Cardiac fibroblast (primary cell): ENCODE data around the gene RNF214.

ENCODE experiments used
- DNase-seq, 2 donors: peaks; one replicate each; pipeline versions ENCODE4 v3.0.0 to v3.0.0-alpha.2; 2010; ENCODE audit warnings: low read depth in 2 of 2
- H3K4me3 ChIP-seq, 2 donors: replicated peaks in 1 of 2; 1 replicate in 1 of 2; 2 replicates in 1 of 2; pipeline ENCODE4 v1.5.1; 2011; ENCODE audit warnings: low read depth in 2 of 2, low read length in 2 of 2, mild to moderate bottlenecking in 2 of 2, moderate library complexity in 1 of 2
- TF ChIP-seq, protein P1 (sequence below): IDR thresholded peaks from one replicate; pipeline ENCODE4 v1.5.1; 2011; ENCODE audit warnings: low read depth, mild to moderate bottlenecking, low read length, inconsistent platforms

Gene RNF214

DNA sequence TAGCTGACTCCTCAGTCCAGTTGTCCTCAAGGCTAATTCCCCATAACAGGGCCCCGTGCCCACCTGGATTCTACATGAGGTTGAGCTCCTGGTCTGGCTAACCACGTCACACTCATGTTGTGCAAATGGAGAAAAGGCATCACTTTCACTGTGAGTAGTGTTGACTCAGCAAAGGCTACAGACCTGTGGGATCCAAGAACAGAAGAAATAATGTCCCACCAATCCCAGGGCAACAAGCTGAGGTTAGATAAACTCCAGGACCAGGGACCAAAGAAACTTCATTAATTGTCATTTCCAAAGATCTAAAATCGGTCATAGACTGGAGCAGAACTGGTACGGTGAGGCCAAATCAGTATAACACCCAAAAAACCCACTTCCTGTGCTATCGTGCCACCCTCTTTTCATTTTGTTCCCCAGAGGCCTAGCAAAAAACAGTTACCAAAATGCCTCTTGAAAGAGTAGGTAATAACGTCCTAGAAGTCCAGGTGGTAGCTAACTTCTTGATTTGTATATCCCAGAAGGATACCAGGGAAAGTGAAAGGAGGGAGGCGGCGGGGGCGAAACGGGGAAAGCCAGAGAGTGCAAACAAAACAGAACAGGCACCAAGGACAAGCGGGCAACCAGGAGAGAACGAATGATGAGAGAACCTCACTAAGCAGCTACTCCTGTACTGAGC lies 2.0 kb upstream of the RNF214 start:
- H3K4me3 ChIP-seq = peak overlapping the region; percentile 94 to 96
- DNase-seq = peak in 1 of 2 donors; percentile 50
- TF ChIP-seq, protein P1, sequence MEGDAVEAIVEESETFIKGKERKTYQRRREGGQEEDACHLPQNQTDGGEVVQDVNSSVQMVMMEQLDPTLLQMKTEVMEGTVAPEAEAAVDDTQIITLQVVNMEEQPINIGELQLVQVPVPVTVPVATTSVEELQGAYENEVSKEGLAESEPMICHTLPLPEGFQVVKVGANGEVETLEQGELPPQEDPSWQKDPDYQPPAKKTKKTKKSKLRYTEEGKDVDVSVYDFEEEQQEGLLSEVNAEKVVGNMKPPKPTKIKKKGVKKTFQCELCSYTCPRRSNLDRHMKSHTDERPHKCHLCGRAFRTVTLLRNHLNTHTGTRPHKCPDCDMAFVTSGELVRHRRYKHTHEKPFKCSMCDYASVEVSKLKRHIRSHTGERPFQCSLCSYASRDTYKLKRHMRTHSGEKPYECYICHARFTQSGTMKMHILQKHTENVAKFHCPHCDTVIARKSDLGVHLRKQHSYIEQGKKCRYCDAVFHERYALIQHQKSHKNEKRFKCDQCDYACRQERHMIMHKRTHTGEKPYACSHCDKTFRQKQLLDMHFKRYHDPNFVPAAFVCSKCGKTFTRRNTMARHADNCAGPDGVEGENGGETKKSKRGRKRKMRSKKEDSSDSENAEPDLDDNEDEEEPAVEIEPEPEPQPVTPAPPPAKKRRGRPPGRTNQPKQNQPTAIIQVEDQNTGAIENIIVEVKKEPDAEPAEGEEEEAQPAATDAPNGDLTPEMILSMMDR = no peak

GRCh38 chr11:117230999-117231841 lies 1.3 kb upstream of the RNF214 start:
- DNase-seq = no peak
- TF ChIP-seq, protein P1 = no peak
- peak overlapping the region; percentile 94 to 96 for H3K4me3 ChIP-seq

GRCh38 chr11:117231842-117232091 lies 704 bp upstream of the RNF214 start, which contains the start of gene PCSK7:
TSS of gene PCSK7 (minus strand) at chr11:117232073. CDS start at chr11:117229844, 2,229 bp downstream.
- TF ChIP-seq, protein P1 = no peak
- no peak for DNase-seq
- H3K4me3 ChIP-seq = peak within 1 kb of the TSS; percentile 94 to 96

DNA sequence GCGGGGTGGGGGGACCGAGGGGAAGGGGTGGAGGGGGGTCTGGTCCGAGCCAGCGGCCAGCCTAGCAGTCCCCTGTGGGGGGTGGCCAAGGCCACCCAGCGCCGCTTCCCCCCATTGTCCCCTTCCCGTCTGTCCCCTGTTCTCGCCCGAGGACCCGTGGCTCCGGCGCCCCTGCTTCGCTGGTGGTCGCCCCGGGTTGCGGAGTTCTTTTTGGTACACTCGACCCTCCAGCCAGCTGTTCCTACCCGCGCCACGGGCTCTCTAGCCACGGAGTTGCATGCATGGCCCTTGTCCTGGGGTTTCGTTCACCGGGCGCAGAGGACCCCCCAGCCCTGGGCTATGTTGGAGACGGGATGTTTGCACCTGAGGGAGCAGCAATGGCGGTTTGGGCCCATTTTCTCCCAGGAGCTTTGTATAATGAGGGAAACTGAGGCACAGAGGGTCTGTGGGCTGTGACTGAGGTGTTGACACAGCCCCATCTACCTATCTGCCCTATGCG lies 489 bp downstream of the RNF214 start:
- TF ChIP-seq, protein P1 = no peak
- H3K4me3 ChIP-seq = peak overlapping the region; percentile 85 to 96
- no peak for DNase-seq

- DNase-seq = no peak
- H3K4me3 ChIP-seq = no peak overlapping the region
- TF ChIP-seq, protein P1 = no peak
Measured at GRCh38 chr11:117238221-117238620, 5.8 kb downstream of the RNF214 start.

GRCh38 chr11:117239295-117239694 lies 6.8 kb downstream of the RNF214 start:
- peak; percentile 90 to 97 for DNase-seq
- TF ChIP-seq, protein P1 = peak; percentile 66

More at GRCh38 chr11:117239295-117239694, 6.8 kb downstream of the RNF214 start:
- H3K4me3 ChIP-seq = no peak overlapping the region
